Caco-2 (cell line): Measurements from ENCODE around the gene BAZ1B. TPM values are rescaled to one million over a fixed set of nuclear protein-coding genes. Genes with fewer than 3 reads are reported as not detected.

Experiments used
- BruUV-seq: library from RNA; stranded (reverse); fragments of 400-500 nt; replicated peaks from 2 replicates; lab custom pipeline; 2021; lab: Mats Ljungman, UMichigan
- CTCF ChIA-PET: fragments of 300-600 bp; sonication (Branson Sonifier 250); formaldehyde crosslinking; loops from one replicate; lab custom pipeline; 2022; ENCODE audit warnings: antibody characterized with exemption; lab: Charles Lee
- POLR2A ChIA-PET: fragments of 300-600 bp; sonication (Branson Sonifier 250); formaldehyde crosslinking; loops from one replicate; lab custom pipeline; 2022; ENCODE audit warnings: antibody characterized with exemption; lab: Charles Lee
- DNase-seq, 2 experiments: peaks; one replicate each; pipeline versions ENCODE4 v3.0.0 to v3.0.0-alpha.2; 2020 to 2022
- H3K27me3 ChIP-seq: replicated peaks from 2 replicates; pipeline ENCODE4 v1.6.0; 2011; ENCODE audit warnings: low read length; ENCODE audit not compliant: control insufficient read depth, insufficient read depth
- H3K36me3 ChIP-seq: 2 replicates; pipeline ENCODE4 v1.5.1; 2011; ENCODE audit warnings: low read length; ENCODE audit not compliant: control insufficient read depth, insufficient read depth
- H3K4me1 ChIP-seq: fragments of 250-450 bp; sonication (Bioruptor Pico); 2 replicates; pipeline ENCODE4 v1.5.1; 2020; ENCODE audit warnings: mild to moderate bottlenecking
- H3K4me3 ChIP-seq: 2 replicates; pipeline ENCODE4 v1.5.1; 2011; ENCODE audit warnings: low read depth, mild to moderate bottlenecking, control low read depth, low read length
- H3K9me3 ChIP-seq: fragments of 250-450 bp; sonication (Bioruptor Pico); 2 replicates; pipeline ENCODE4 v1.5.1; 2020; ENCODE audit warnings: mild to moderate bottlenecking, moderate library complexity
- H3K27ac Mint-ChIP-seq: one replicate; pipeline ENCODE4 v1.8.0; 2022; ENCODE audit warnings: mixed read lengths; ENCODE audit not compliant: unreplicated experiment
- H3K27me3 Mint-ChIP-seq: one replicate; pipeline ENCODE4 v1.8.0; 2022; ENCODE audit warnings: mixed read lengths; ENCODE audit not compliant: insufficient read depth, unreplicated experiment
- H3K36me3 Mint-ChIP-seq: one replicate; pipeline ENCODE4 v1.8.0; 2022; ENCODE audit warnings: mild to moderate bottlenecking, mixed read lengths; ENCODE audit not compliant: insufficient read depth, unreplicated experiment
- H3K4me1 Mint-ChIP-seq: one replicate; pipeline ENCODE4 v1.8.0; 2022; ENCODE audit warnings: low read depth, mixed read lengths; ENCODE audit not compliant: unreplicated experiment
- H3K4me3 Mint-ChIP-seq: one replicate; pipeline ENCODE4 v1.8.0; 2022; ENCODE audit warnings: mild to moderate bottlenecking, moderate library complexity, mixed read lengths; ENCODE audit not compliant: unreplicated experiment
- H3K9me3 Mint-ChIP-seq: one replicate; pipeline ENCODE4 v1.8.0; 2022; ENCODE audit warnings: mixed read lengths; ENCODE audit not compliant: unreplicated experiment
- intact Hi-C: fragments of 100-400 bp; cut with micrococcal nuclease; formaldehyde crosslinking; loops from one replicate; pipeline ENCODE4 v1.10.0; 2022; ENCODE audit not compliant: unreplicated experiment
- total RNA-seq: library from RNA; stranded (reverse); gene quantifications from 2 replicates; pipeline ENCODE4 v1.2.3, GENCODE V29; 2022
- TF ChIP-seq, protein P1 (sequence below), 2 experiments: fragments of 200-600 bp in 1 of 2; IDR thresholded peaks; 1 replicate in 1 of 2; 2 replicates in 1 of 2; pipeline versions ENCODE4 v1.5.1 to v1.8.0; 2011 to 2022; ENCODE audit warnings: antibody characterized with exemption in 1 of 2, control low read depth in 1 of 2, inconsistent platforms in 1 of 2, low read depth in 1 of 2, low read length in 1 of 2, mild to moderate bottlenecking in 1 of 2, moderate library complexity in 1 of 2; ENCODE audit not compliant: insufficient read depth in 1 of 2, severe bottlenecking in 1 of 2, unreplicated experiment in 1 of 2

The BAZ1B gene
- total RNA-seq, 1 experiment from 2014 or later: 85.7 TPM

DNA sequence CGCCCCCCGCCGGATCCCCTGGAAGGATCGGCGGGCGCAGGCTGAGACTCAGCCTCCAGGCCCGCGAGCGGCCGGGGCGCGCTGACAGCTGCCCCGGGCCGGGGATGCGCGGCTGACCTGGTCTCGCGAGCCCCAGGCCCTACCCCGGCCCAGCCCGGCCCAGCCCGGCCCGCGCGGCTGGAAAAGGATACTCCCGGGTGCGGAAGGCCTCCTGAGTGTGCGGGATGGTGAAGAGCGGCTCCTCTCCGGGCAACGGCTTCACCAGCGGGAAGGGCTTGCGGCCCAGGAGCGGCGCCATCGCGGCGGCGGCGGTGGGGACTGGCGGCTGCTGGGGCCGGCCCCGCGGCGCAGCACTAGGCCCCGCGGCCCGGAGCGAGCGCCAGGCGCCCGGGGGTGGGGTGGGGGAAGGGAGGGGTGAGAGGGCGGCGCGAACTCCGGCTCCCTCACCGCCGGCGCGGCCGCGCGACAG is 423 bp downstream of the BAZ1B start:
- no peaks in the 10 kb centered on the region for H3K9me3 ChIP-seq
- no peaks in the 10 kb centered on the region for H3K27me3 ChIP-seq
- H3K36me3 ChIP-seq: peaks cover 3% of the 10 kb centered on the region; the same call in 1 of the 2 replicates
- Mint-ChIP-seq H3K9me3 (no peaks in the 10 kb centered on the region), H3K27me3 (no peaks in the 10 kb centered on the region), H3K4me3 (peak overlapping the region; percentile 93), H3K4me1 (peaks cover 18% of the 10 kb centered on the region), H3K36me3 (peaks cover 50% of the 10 kb centered on the region), H3K27ac (peak overlapping the region; percentile 98)
- DNase-seq: peak in 1 of 2 experiments; percentile 77
- ChIA-PET POLR2A (interaction anchor here (0.8 to 2.8 kb wide), 6 partner anchors 35 to 321 kb away, joined by 3 to 24 read pairs (median 4); partner anchors contain the start of genes BCL7B, METTL27 and TBL2), CTCF (interaction anchor here (0.8 kb wide), 1 partner anchor 179 kb away, joined by 3 read pairs; no protein-coding TSS in a partner anchor)
- no TSS peak for BruUV-seq
- TF ChIP-seq, protein P1, sequence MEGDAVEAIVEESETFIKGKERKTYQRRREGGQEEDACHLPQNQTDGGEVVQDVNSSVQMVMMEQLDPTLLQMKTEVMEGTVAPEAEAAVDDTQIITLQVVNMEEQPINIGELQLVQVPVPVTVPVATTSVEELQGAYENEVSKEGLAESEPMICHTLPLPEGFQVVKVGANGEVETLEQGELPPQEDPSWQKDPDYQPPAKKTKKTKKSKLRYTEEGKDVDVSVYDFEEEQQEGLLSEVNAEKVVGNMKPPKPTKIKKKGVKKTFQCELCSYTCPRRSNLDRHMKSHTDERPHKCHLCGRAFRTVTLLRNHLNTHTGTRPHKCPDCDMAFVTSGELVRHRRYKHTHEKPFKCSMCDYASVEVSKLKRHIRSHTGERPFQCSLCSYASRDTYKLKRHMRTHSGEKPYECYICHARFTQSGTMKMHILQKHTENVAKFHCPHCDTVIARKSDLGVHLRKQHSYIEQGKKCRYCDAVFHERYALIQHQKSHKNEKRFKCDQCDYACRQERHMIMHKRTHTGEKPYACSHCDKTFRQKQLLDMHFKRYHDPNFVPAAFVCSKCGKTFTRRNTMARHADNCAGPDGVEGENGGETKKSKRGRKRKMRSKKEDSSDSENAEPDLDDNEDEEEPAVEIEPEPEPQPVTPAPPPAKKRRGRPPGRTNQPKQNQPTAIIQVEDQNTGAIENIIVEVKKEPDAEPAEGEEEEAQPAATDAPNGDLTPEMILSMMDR (IDR thresholded peaks at IDR 0.05; ENCODE audit: insufficient read depth in 1 of 2, low read depth in 1 of 2, low read length in 1 of 2, severe bottlenecking in 1 of 2, unreplicated experiment in 1 of 2): no peak
- peak overlapping the region; percentile 77 for H3K4me3 ChIP-seq
- H3K4me1 ChIP-seq: peaks cover 18% of the 10 kb centered on the region
- intact Hi-C loops: loop anchor here (1.0 to 5.0 kb wide), 3 partner anchors 36 to 146 kb away; partner anchors contain the start of genes BCL7B, TBL2 and VPS37D

DNA sequence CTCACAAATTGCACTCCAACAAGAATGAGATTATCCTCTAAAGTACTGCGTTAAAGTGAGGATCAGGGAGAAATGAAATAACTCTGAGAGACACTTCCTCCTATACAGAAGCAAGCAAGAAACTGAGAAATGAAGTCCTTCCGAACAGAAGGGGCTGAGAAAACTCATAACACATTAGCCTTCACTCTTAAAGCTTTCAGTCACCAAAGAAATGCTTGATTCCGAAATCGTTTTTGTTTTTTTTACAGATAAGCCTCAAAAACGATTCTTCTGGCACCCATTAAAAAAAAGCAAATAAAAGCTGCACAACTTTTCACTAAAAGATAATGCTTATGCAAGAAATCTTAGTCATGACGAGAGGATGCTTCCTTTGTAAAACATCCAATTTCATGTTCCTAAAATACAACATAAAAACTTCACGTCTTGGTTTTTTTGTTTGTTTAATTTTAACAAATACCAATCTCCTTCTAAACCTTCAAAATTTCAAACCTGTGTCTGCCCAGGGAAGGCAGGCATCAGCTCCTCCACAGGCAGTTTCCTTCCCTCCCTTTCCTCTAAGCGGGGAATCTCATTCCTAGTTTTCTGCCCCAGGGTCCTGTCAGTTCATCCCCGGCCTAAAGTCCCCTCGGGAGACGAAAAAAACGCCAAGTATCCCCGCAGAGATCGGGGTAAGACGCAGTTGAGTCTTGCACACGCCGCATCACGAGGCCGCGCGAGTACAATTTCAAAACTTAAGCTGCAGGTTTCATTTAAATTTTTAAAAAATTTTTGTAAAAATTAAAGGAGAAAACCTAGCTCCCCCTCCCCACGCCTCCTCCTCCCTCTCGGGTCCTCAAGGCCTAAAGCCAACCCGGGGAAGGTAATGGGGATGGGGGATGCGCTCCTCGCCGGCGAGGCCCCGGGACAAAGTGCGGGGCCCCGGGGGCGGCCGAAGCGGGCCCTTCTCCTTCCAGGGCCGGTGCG is 1.1 kb downstream of the BAZ1B start:
- TF ChIP-seq, protein P1 (IDR thresholded peaks at IDR 0.05; ENCODE audit: insufficient read depth in 1 of 2, low read depth in 1 of 2, low read length in 1 of 2, severe bottlenecking in 1 of 2, unreplicated experiment in 1 of 2): no peak
- Mint-ChIP-seq H3K4me3 (peak overlapping the region; percentile 93), H3K36me3 (peaks cover 57% of the 10 kb centered on the region), H3K9me3 (no peaks in the 10 kb centered on the region), H3K4me1 (peaks cover 18% of the 10 kb centered on the region), H3K27me3 (no peaks in the 10 kb centered on the region), H3K27ac (peak overlapping the region; percentile 98)
- Histone ChIP-seq H3K27me3 (no peaks in the 10 kb centered on the region), H3K9me3 (no peaks in the 10 kb centered on the region), H3K4me3 (peak overlapping the region; percentile 77), H3K4me1 (peaks cover 18% of the 10 kb centered on the region), H3K36me3 (peaks cover 3% of the 10 kb centered on the region; the same call in 1 of the 2 replicates)
- ChIA-PET POLR2A (interaction anchor here (0.6 to 2.8 kb wide), 4 partner anchors 16 to 57 kb away, joined by 3 to 24 read pairs (median 4); partner anchors contain the start of genes BCL7B and TBL2), CTCF (interaction anchor here (0.9 kb wide), 1 partner anchor 48 kb away, joined by 3 read pairs; no protein-coding TSS in a partner anchor)
- intact Hi-C loops: loop anchor here (5.0 kb wide), 1 partner anchor 146 kb away; the partner anchor contains the start of gene VPS37D
- DNase-seq: no peak
- BruUV-seq: TSS peak; percentile 34
